Measurements from ENCODE around the gene RBM20.

The RBM20 gene

DNA sequence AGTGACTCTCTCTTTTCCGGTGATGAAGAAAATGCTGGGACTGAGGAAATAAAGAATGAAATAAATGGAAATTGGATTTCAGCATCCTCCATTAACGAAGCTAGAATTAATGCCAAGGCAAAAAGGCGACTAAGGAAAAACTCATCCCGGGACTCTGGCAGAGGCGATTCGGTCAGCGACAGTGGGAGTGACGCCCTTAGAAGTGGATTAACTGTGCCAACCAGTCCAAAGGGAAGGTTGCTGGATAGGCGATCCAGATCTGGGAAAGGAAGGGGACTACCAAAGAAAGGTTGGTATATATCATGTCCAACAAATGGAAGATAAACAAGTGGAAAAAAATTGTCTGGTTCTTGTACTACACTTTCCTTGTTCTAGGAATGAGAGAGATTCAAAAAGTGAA lies 237.1 kb downstream of the RBM20 start:
- no peak overlapping the region for H3K4me3 Mint-ChIP-seq
- H3K36me3 Mint-ChIP-seq (ENCODE audit: low read depth) = peaks cover 58% of the 10 kb centered on the region
- H3K27ac Mint-ChIP-seq = no peak overlapping the region
- H3K9me3 Mint-ChIP-seq = no peaks in the 10 kb centered on the region
- H3K27me3 Mint-ChIP-seq (ENCODE audit: low read depth) = no peaks in the 10 kb centered on the region
- peaks cover 14% of the 10 kb centered on the region for H3K4me1 Mint-ChIP-seq
- TF ChIP-seq, protein P1, sequence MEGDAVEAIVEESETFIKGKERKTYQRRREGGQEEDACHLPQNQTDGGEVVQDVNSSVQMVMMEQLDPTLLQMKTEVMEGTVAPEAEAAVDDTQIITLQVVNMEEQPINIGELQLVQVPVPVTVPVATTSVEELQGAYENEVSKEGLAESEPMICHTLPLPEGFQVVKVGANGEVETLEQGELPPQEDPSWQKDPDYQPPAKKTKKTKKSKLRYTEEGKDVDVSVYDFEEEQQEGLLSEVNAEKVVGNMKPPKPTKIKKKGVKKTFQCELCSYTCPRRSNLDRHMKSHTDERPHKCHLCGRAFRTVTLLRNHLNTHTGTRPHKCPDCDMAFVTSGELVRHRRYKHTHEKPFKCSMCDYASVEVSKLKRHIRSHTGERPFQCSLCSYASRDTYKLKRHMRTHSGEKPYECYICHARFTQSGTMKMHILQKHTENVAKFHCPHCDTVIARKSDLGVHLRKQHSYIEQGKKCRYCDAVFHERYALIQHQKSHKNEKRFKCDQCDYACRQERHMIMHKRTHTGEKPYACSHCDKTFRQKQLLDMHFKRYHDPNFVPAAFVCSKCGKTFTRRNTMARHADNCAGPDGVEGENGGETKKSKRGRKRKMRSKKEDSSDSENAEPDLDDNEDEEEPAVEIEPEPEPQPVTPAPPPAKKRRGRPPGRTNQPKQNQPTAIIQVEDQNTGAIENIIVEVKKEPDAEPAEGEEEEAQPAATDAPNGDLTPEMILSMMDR (IDR thresholded peaks at IDR 0.05; ENCODE audit: unreplicated experiment in 3 of 3) = no peak

DNA sequence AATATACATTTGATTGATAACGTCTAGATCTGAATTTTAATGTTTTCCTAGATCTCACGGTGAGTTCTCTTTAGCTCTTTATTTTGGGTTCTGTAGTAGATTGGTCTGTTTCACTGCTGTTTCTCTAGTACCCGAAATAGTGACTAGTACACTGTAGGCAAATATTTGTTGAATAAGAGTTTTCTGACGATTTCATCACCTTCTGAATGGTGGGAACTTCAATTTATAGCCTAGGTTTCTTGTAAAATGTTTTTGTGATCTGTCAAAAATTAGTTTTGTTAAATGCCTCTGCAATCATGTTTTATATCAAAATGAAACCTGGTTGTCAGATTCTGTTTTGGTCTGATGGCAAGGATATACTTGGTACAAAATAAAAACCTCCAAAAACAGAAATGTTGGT lies 237.8 kb downstream of the RBM20 start:
- Mint-ChIP-seq H3K4me3 (no peak overlapping the region), H3K27me3 (ENCODE audit: low read depth) (no peaks in the 10 kb centered on the region), H3K36me3 (ENCODE audit: low read depth) (peaks cover 61% of the 10 kb centered on the region), H3K27ac (no peak overlapping the region), H3K9me3 (no peaks in the 10 kb centered on the region), H3K4me1 (peaks cover 14% of the 10 kb centered on the region)
- TF ChIP-seq, protein P1 (IDR thresholded peaks at IDR 0.05; ENCODE audit: unreplicated experiment in 3 of 3) = no peak

DNA sequence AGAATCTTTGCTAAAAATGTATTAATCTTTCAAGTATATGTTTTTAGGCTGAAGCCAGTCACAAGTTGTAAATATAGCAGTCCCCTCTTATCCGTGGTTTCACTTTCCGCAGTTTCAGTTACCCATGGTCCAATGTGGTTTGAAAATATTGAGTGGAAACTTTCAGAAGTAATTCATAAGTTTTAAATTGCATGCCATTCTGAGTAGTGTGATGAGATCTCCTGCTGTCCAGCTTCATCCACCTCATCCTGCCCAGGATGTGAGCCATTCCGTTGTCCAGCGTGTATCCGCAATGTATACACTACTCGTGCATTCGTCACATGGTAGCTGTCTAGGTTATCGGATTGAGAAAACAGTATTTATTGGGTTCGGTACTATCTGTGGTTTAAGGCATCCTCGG lies 239.8 kb downstream of the RBM20 start:
- H3K27me3 Mint-ChIP-seq (ENCODE audit: low read depth) = no peaks in the 10 kb centered on the region
- H3K4me3 Mint-ChIP-seq = no peak overlapping the region
- TF ChIP-seq, protein P1 (IDR thresholded peaks at IDR 0.05; ENCODE audit: unreplicated experiment in 3 of 3) = no peak
- no peak overlapping the region for H3K27ac Mint-ChIP-seq
- peaks cover 57% of the 10 kb centered on the region for H3K36me3 Mint-ChIP-seq (ENCODE audit: low read depth)
- no peaks in the 10 kb centered on the region for H3K4me1 Mint-ChIP-seq
- no peaks in the 10 kb centered on the region for H3K9me3 Mint-ChIP-seq

DNA sequence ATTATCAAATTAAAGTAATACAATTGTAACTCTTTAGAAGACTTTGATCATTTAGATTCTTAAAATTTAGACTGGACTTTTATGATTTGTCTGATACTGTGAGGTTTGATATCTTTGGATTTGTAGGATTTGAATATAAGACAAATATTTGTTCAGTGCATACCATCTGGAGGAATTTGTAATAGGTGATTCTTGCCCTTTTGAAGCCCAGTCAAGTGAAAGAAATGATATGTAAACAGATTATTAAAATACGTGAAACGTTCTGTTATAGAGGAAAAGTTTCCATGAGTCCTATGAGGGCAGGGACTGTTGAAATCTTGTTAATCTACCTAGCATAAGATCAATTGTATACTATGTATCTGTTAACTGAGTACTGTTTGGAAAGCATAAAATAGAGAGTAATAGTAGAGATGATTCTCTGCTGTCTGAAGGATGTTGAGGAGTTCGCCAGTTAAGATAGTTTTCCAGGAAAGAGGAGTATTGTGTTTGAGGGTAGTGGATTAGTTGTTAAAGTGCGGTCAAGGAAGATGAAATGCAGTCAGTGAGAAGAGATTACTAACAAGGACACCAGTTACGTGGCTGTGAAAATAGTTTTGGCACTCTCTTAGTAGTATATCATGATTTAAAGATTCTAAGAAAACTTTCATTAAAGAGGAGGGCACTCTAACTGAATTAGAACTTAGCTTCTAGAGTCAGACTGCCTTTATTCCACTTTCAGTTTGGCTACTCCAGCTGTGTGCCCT lies 242.0 kb downstream of the RBM20 start:
- Mint-ChIP-seq H3K4me1 (no peaks in the 10 kb centered on the region), H3K9me3 (no peaks in the 10 kb centered on the region), H3K27me3 (ENCODE audit: low read depth) (no peaks in the 10 kb centered on the region), H3K27ac (no peak overlapping the region), H3K36me3 (ENCODE audit: low read depth) (peaks cover 59% of the 10 kb centered on the region), H3K4me3 (no peak overlapping the region)
- TF ChIP-seq, protein P1 (IDR thresholded peaks at IDR 0.05; ENCODE audit: unreplicated experiment in 3 of 3) = no peak

DNA sequence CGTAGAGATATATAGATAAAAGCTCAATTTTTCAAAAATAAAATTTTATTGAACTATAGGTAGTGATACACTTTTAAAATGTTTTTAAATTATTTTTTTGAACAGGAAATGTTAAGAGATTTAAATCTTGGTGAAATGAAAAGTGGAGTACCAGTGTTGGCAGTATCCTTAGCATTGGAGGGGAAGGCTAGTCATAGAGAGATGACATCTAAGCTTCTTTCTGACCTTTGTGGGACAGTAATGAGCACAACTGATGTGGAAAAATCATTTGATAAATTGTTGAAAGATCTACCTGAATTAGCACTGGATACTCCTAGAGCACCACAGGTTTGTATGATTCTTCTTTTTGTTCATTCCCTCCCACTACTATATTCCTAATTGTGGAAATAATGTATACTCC lies 243.4 kb downstream of the RBM20 start:
- Mint-ChIP-seq H3K4me1 (no peaks in the 10 kb centered on the region), H3K9me3 (no peaks in the 10 kb centered on the region), H3K4me3 (no peak overlapping the region), H3K27me3 (ENCODE audit: low read depth) (no peaks in the 10 kb centered on the region), H3K27ac (no peak overlapping the region), H3K36me3 (ENCODE audit: low read depth) (peaks cover 64% of the 10 kb centered on the region)
- TF ChIP-seq, protein P1 (IDR thresholded peaks at IDR 0.05; ENCODE audit: unreplicated experiment in 3 of 3) = no peak
